Activated CD8-positive, alpha-beta T cell treated with anti-CD3 and anti-CD28 coated beads for 36 hours (primary cell): ENCODE results near the gene ERF. TPM values are rescaled to one million over a fixed set of nuclear protein-coding genes. Genes with fewer than 3 reads are reported as not detected.

Experiments used
- ATAC-seq: fragments of 200-7000 bp; cut with Tn5 transposase; one replicate; pipeline ENCODE4 v1.10.0; 2021; ENCODE audit warnings: mild to moderate bottlenecking, moderate library complexity
- CTCF ChIA-PET: fragments of 350-600 bp; sonication (Branson Sonifier 250); formaldehyde crosslinking; loops from one replicate; lab custom pipeline; 2021; ENCODE audit warnings: antibody characterized with exemption; lab: Charles Lee
- POLR2A ChIA-PET: fragments of 350-600 bp; sonication (Branson Sonifier 250); formaldehyde crosslinking; loops from one replicate; lab custom pipeline; 2021; ENCODE audit warnings: antibody characterized with exemption; lab: Charles Lee
- DNase-seq: peaks from one replicate; pipeline ENCODE4 v3.0.0-alpha.2; 2020
- H3K27ac Mint-ChIP-seq: one replicate; pipeline ENCODE4 v1.8.0; 2021; ENCODE audit warnings: mild to moderate bottlenecking, mixed read lengths
- H3K27me3 Mint-ChIP-seq: one replicate; pipeline ENCODE4 v1.8.0; 2021; ENCODE audit warnings: mixed read lengths
- H3K36me3 Mint-ChIP-seq: one replicate; pipeline ENCODE4 v1.8.0; 2021; ENCODE audit warnings: low read depth, mixed read lengths
- H3K4me1 Mint-ChIP-seq: one replicate; pipeline ENCODE4 v1.8.0; 2021; ENCODE audit warnings: low read depth, mixed read lengths
- H3K4me3 Mint-ChIP-seq: one replicate; pipeline ENCODE4 v1.8.0; 2021; ENCODE audit warnings: mild to moderate bottlenecking, moderate library complexity, mixed read lengths
- H3K9me3 Mint-ChIP-seq: one replicate; pipeline ENCODE4 v1.8.0; 2021; ENCODE audit warnings: mixed read lengths
- CTCF ChIP-seq: fragments of 200-600 bp; IDR thresholded peaks from one replicate; pipeline ENCODE4 v1.8.0; 2022; ENCODE audit warnings: antibody characterized with exemption, mild to moderate bottlenecking
- intact Hi-C: fragments of 100-400 bp; cut with micrococcal nuclease; formaldehyde crosslinking; loops from one replicate; pipeline ENCODE4 v1.10.0; 2022
- total RNA-seq, 2 experiments: library from RNA; stranded (reverse); gene quantifications; one replicate each; pipeline ENCODE4 v1.2.3, GENCODE V29; 2021

The ERF gene
- total RNA-seq, 2 experiments from 2014 or later = 60.0 to 69.2 TPM

DNA sequence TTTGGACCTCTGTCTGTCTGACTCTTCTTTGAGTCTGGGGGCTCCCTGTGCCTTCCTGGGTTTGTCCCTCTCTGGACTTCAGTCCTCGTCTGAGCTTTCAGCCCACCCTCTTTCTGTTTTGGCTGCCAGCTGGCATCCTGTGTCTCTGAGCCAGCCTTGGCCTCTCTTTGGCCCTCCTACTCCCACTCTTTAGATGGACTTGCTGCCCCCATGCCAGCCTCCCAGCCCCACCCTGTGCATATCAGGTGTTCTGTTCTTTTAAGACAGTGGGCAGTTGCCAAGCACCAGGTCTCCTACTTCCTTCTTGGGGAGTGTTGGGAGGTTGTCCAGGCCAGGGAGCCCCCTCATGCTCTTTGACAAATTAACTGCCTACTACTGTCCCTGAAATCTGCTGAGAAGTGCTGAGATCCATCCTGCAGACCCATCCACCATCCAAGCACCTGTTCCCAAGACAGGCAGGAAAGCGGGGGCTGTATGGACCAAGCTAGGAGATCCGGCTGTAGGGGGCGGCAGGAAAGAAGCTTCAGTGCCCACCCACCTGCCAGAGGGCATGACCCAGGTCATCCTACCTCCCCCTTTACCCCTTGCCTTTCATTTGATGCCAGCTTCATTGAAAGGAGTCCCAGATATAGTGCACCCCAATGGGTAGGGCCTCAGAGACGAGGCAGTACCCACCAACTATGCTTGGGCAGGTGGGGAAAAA lies 23.7 kb upstream of the ERF start:
- ATAC-seq (no peak), DNase-seq (no peak)
- ChIA-PET POLR2A (interaction anchor here (1.5 to 7.5 kb wide), 5 partner anchors 8 to 44 kb away, joined by 3 to 119 read pairs (median 11); partner anchors contain the start of genes ERF and GSK3A), CTCF (interaction anchor here (0.6 to 6.7 kb wide), 23 partner anchors 8 to 170 kb away, joined by 3 to 107 read pairs (median 5); partner anchors contain the start of genes ERF, GSK3A, POU2F2 and ZNF526)
- Mint-ChIP-seq H3K36me3 (peaks cover 6% of the 10 kb centered on the region), H3K9me3 (no peaks in the 10 kb centered on the region), H3K27ac (peak overlapping the region; percentile 94), H3K27me3 (no peaks in the 10 kb centered on the region), H3K4me3 (no peak overlapping the region), H3K4me1 (peaks cover 44% of the 10 kb centered on the region)
- intact Hi-C loops = no loop called here
- TF ChIP-seq CTCF = no peak

- TF ChIP-seq CTCF = no peak
- Mint-ChIP-seq H3K4me1 (peaks cover 44% of the 10 kb centered on the region), H3K27ac (peak overlapping the region; percentile 41), H3K36me3 (peaks cover 12% of the 10 kb centered on the region), H3K27me3 (no peaks in the 10 kb centered on the region), H3K9me3 (no peaks in the 10 kb centered on the region), H3K4me3 (no peak overlapping the region)
- intact Hi-C loops = no loop called here
- ChIA-PET POLR2A (interaction anchor here (1.0 to 7.5 kb wide), 4 partner anchors 14 to 32 kb away, joined by 3 to 119 read pairs (median 4); partner anchors contain the start of genes ERF and GSK3A), CTCF (interaction anchor here (0.6 to 6.7 kb wide), 7 partner anchors 17 to 169 kb away, joined by 3 to 107 read pairs (median 8); partner anchors contain the start of gene GSK3A)
- ATAC-seq (no peak), DNase-seq (no peak)
Observed at GRCh38 chr19:42277821-42278451, 23.0 kb upstream of the ERF start.

DNA sequence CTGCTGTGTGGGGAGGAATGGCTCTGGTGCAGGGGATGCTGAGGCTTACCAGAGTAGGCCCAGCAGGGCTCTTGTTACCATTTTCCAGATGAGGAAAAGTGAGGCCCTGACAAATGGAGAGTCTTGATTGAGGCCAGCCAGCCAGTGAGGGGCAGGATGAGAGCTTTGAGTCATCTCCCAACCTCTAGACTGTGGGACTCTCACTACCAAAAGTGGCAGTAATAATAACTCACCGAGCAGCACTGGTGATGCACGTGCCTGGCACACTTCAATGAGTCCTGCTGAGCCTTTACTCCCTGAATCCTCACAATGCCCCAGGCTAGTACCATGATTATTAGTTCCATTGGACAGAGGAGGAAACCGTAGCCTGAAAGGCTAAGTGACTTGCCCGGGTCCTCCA lies 21.9 kb upstream of the ERF start:
- Mint-ChIP-seq H3K36me3 (peaks cover 12% of the 10 kb centered on the region), H3K27me3 (no peaks in the 10 kb centered on the region), H3K4me3 (no peak overlapping the region), H3K27ac (no peak overlapping the region), H3K4me1 (peaks cover 44% of the 10 kb centered on the region), H3K9me3 (no peaks in the 10 kb centered on the region)
- no peak for TF ChIP-seq CTCF
- ChIA-PET POLR2A (interaction anchor here (1.6 to 7.5 kb wide), 2 partner anchors 22 to 31 kb away, joined by 5 to 119 read pairs; partner anchors contain the start of genes ERF and GSK3A), CTCF (interaction anchor here (1.3 to 6.7 kb wide), 4 partner anchors 20 to 168 kb away, joined by 3 to 107 read pairs (median 16); partner anchors contain the start of gene GSK3A)
- intact Hi-C loops = no loop called here
- DNase-seq = peak; percentile 56
- peak; percentile 13 for ATAC-seq

GRCh38 chr19:42276284-42276683 lies 21.4 kb upstream of the ERF start:
- POLR2A ChIA-PET = interaction anchor here (1.6 to 7.5 kb wide), 2 partner anchors 21 to 30 kb away, joined by 5 to 119 read pairs; partner anchors contain the start of genes ERF and GSK3A
- ATAC-seq (no peak), DNase-seq (no peak)
- H3K4me1 Mint-ChIP-seq = peaks cover 47% of the 10 kb centered on the region
- H3K27me3 Mint-ChIP-seq = no peaks in the 10 kb centered on the region
- H3K27ac Mint-ChIP-seq = peak overlapping the region; percentile 5
- TF ChIP-seq CTCF = no peak
- peaks cover 16% of the 10 kb centered on the region for H3K36me3 Mint-ChIP-seq
- H3K9me3 Mint-ChIP-seq = no peaks in the 10 kb centered on the region
- intact Hi-C loops = no loop called here
- H3K4me3 Mint-ChIP-seq = no peak overlapping the region
- CTCF ChIA-PET = interaction anchor here (1.3 to 4.3 kb wide), 3 partner anchors 20 to 168 kb away, joined by 3 to 29 read pairs (median 4); no protein-coding TSS in a partner anchor
